Neutrophil (primary cell): ENCODE results near the gene HTR2B.
"Not testable (repeated sequence)": the region's sequence is repeated elsewhere in the genome, so short reads cannot be mapped to it uniquely, and the experiment has no call there.

ENCODE experiments used
- H3K27ac ChIP-seq: fragments of 200-600 bp; sonication (generic); 2 replicates; pipeline ENCODE4 v1.5.1; 2016; ENCODE audit warnings: mild to moderate bottlenecking, moderate library complexity
- H3K27me3 ChIP-seq: fragments of 200-600 bp; sonication (generic); 2 replicates; pipeline ENCODE4 v1.6.0; 2016; ENCODE audit warnings: mild to moderate bottlenecking
- H3K36me3 ChIP-seq: fragments of 200-600 bp; sonication (generic); 2 replicates; pipeline ENCODE4 v1.5.1; 2017
- H3K4me1 ChIP-seq, 2 experiments: fragments of 200-600 bp in 1 of 2; sonication (generic) in 1 of 2; 1 replicate in 1 of 2; 2 replicates in 1 of 2; pipeline versions ENCODE4 v1.5.1 to v1.6.1; 2013 to 2016; ENCODE audit warnings: low read depth in 1 of 2, low read length in 1 of 2, mild to moderate bottlenecking in 1 of 2, moderate library complexity in 1 of 2; ENCODE audit not compliant: control insufficient read depth in 1 of 2, insufficient read depth in 1 of 2
- H3K4me3 ChIP-seq, 2 experiments: fragments of 200-600 bp in 1 of 2; sonication (generic) in 1 of 2; 1 replicate in 1 of 2; 2 replicates in 1 of 2; pipeline ENCODE4 v1.5.1; 2013 to 2016; ENCODE audit warnings: low read depth in 1 of 2, low read length in 1 of 2, mild to moderate bottlenecking in 1 of 2, moderate library complexity in 1 of 2
- H3K9me3 ChIP-seq: fragments of 200-600 bp; sonication (generic); 2 replicates; pipeline ENCODE4 v1.5.1; 2016
- TF ChIP-seq, protein P1 (sequence below): fragments of 200-600 bp; sonication (generic); IDR thresholded peaks from 2 replicates; pipeline ENCODE4 v1.5.1; 2016; ENCODE audit warnings: antibody characterized with exemption

The HTR2B gene

GRCh38 chr2:231102772-231103171, 22.1 kb downstream of the HTR2B start:
- Histone ChIP-seq H3K36me3 (peaks cover 14% of the 10 kb centered on the region), H3K27ac (no peak overlapping the region), H3K27me3 (no peaks in the 10 kb centered on the region), H3K4me1 (no peaks in the 10 kb centered on the region), H3K9me3 (no peaks in the 10 kb centered on the region), H3K4me3 (no peak overlapping the region)
- TF ChIP-seq, protein P1, sequence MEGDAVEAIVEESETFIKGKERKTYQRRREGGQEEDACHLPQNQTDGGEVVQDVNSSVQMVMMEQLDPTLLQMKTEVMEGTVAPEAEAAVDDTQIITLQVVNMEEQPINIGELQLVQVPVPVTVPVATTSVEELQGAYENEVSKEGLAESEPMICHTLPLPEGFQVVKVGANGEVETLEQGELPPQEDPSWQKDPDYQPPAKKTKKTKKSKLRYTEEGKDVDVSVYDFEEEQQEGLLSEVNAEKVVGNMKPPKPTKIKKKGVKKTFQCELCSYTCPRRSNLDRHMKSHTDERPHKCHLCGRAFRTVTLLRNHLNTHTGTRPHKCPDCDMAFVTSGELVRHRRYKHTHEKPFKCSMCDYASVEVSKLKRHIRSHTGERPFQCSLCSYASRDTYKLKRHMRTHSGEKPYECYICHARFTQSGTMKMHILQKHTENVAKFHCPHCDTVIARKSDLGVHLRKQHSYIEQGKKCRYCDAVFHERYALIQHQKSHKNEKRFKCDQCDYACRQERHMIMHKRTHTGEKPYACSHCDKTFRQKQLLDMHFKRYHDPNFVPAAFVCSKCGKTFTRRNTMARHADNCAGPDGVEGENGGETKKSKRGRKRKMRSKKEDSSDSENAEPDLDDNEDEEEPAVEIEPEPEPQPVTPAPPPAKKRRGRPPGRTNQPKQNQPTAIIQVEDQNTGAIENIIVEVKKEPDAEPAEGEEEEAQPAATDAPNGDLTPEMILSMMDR, result no peak

DNA sequence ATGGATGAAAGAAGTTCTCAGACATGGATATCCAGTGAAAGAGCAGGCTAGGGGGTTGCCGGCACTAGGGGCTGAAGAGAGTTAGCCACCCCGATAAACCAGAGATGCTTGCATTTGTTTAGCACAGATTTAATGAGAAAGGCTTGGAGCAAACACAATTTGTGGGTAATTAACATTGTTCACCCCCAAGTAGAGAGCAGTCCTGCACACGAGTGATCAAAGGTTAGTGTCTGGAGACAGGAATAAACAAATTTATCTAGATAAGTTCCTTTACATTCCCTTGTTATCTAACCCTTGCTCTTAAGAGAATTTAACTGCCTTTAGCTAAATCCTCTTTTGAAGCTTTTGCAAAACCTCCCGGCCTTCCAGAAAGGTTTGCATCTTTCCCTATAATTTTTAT, 23.9 kb downstream of the HTR2B start:
- Histone ChIP-seq H3K4me1 (no peaks in the 10 kb centered on the region), H3K9me3 (no peaks in the 10 kb centered on the region), H3K36me3 (peaks cover 25% of the 10 kb centered on the region), H3K27me3 (no peaks in the 10 kb centered on the region), H3K4me3 (no peak overlapping the region), H3K27ac (no peak overlapping the region)
- TF ChIP-seq, protein P1, result no peak

DNA sequence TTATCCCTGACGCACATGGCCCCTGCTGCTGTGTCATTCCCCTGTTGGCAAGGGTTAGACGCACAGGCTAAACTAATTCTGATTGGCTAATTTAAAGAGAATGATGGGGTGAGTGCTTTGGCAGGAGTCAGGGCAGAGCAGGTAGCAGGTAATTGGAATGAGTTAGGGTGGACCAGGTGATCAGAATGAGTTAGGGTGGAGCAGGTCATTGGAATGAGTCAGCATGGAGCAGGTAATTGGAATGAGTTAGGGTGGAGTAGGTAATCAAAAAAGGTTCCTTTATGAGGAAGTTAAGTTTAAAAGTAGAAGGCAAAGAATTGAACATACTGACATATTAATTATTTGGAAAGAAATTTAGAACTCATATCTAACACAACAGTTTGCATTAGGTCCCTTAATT, 24.5 kb downstream of the HTR2B start:
- H3K4me3 ChIP-seq, H3K9me3 ChIP-seq: not testable (repeated sequence)
- H3K36me3 ChIP-seq, result peaks cover 25% of the 10 kb centered on the region

DNA sequence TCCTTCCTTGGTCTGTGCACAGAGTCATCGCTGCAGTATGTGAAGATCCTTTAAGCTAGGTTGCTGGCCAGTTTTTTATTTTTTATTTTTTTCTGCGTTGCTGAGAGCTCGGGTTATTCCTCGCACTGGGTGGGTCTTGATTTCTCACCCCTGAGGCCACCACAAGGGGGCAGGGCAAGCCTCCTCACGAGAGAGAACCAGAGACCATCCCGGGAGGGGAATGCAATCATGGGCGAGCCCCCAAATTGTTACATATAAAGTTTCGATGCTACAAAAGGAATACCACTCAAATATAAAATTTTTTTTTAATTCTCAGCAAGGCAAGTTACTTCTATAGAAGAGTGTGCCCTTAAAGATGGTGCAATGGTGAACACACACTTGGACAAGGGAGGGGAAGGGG, 24.9 kb downstream of the HTR2B start:
- H3K36me3 ChIP-seq, result peaks cover 28% of the 10 kb centered on the region
- no peaks in the 10 kb centered on the region for H3K9me3 ChIP-seq
- no peaks in the 10 kb centered on the region for H3K4me1 ChIP-seq
- no peak overlapping the region for H3K4me3 ChIP-seq
- TF ChIP-seq, protein P1, result no peak
- H3K27me3 ChIP-seq, result no peaks in the 10 kb centered on the region
- H3K27ac ChIP-seq, result no peak overlapping the region

More for the DNA sequence above, 24.5 kb downstream of the HTR2B start:
- not testable (repeated sequence) for H3K4me1 ChIP-seq, H3K27ac ChIP-seq, H3K27me3 ChIP-seq

DNA sequence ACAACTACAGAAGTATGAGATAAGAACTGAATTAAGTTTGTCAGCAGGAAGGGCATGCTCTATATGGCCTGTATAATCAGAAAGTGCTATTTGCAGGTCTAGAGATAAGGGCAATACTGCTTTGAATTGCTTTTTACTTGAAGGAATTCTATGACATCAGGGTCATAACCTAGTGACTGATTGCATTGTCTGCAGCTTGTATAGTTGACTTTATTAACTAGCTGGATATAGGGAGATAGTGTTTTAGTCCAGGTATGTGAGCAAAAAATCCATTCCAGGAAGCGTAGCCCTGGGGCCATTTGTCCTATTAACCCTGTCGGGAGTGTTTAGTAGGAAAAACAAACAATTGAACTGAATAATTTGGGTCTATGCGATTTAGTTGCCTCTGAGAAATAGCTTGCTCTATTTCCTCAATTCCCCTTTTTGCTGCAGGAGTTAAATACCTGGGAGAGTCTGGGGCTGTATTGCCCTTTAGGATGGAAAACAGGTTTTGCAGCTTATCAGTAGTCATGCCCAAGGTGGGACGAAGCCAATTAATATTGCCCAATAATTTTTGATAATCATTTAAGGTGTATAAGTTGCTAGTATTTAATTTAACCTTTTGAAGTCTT, 30.0 kb downstream of the HTR2B start:
- peaks cover 33% of the 10 kb centered on the region for H3K36me3 ChIP-seq

DNA sequence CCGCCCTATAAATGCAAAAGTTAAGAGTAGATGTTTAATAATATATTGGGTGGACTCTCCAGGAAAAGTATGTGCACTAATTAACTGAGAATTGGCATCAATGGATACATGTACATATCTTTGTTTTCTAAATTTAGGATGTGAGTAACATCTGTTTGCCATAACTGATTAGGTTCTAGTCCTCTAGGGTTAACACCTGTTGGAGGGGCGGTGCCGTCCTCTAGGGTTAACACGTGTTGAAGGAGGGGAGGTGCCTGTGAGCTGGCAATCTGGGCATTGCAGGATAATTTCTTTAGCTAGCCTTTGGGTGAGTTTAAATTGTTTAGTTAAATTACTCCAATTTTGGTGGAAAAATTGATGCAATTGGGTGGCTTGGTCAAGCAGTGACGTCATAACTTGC, 30.9 kb downstream of the HTR2B start:
- Histone ChIP-seq H3K4me1 (no peaks in the 10 kb centered on the region), H3K9me3 (no peaks in the 10 kb centered on the region), H3K36me3 (peaks cover 41% of the 10 kb centered on the region), H3K4me3 (no peak overlapping the region), H3K27me3 (no peaks in the 10 kb centered on the region), H3K27ac (no peak overlapping the region)
- TF ChIP-seq, protein P1, result no peak

More for the DNA sequence above, 30.0 kb downstream of the HTR2B start:
- H3K9me3 ChIP-seq, result no peaks in the 10 kb centered on the region
- TF ChIP-seq, protein P1, result no peak
- no peaks in the 10 kb centered on the region for H3K27me3 ChIP-seq
- no peak overlapping the region for H3K27ac ChIP-seq
- H3K4me3 ChIP-seq, result no peak overlapping the region
- no peaks in the 10 kb centered on the region for H3K4me1 ChIP-seq
